HepG2 (cell line): ENCODE data around the gene PPCS. TPM values are rescaled to one million over a fixed set of nuclear protein-coding genes. Genes with fewer than 3 reads are reported as not detected.

Source experiments
- ATAC-seq: fragments of 200-7000 bp; cut with Tn5 transposase; 3 replicates; pipeline ENCODE4 v1.9.1; 2020; ENCODE audit warnings: mild to moderate bottlenecking, moderate library complexity
- BruUV-seq: library from RNA; stranded (reverse); fragments of 400-500 nt; replicated peaks from 2 replicates; lab custom pipeline; 2021; lab: Mats Ljungman, UMichigan
- CTCF ChIA-PET: fragments of 300-600 bp; formaldehyde crosslinking; extraction: SDS; loops from one replicate; lab custom pipeline; 2021; ENCODE audit warnings: low total read pairs, inconsistent platforms, low intra/inter-chr PET ratio; lab: Yijun Ruan, JAX
- POLR2A ChIA-PET: fragments of 350-600 bp; sonication (Branson Sonifier 250); formaldehyde crosslinking; loops from one replicate; lab custom pipeline; 2020; ENCODE audit warnings: antibody characterized with exemption, inconsistent platforms; lab: Yijun Ruan, JAX
- DNase-seq: peaks from one replicate; pipeline ENCODE4 v3.0.0-alpha.2; 2015; ENCODE audit warnings: low spot score
- FAIRE-seq: peaks from 3 replicates; lab custom pipeline; 2011; peaks lifted over from hg19 to GRCh38; lab: Jason Lieb, UNC
- H2AFZ ChIP-seq: one replicate; pipeline ENCODE4 v1.6.1; 2011; ENCODE audit warnings: low read length, inconsistent platforms
- H3K27ac ChIP-seq: fragments of 300-600 bp; 3 replicates; pipeline ENCODE4 v1.8.0; 2011; ENCODE audit warnings: mixed run types, mild to moderate bottlenecking, mixed read lengths, low read length, inconsistent platforms; ENCODE audit not compliant: insufficient read depth; ENCODE audit errors: extremely low read length
- H3K27me3 ChIP-seq, 2 experiments: fragments of 200-600 bp in 1 of 2; 2 replicates in 1 of 2; 3 replicates in 1 of 2; pipeline versions ENCODE4 v1.6.0 to v1.8.0; 2011; ENCODE audit warnings: low read length in 2 of 2, mild to moderate bottlenecking in 2 of 2, moderate library complexity in 2 of 2, inconsistent platforms in 1 of 2; ENCODE audit not compliant: insufficient read depth in 2 of 2, control insufficient read depth in 1 of 2
- H3K36me3 ChIP-seq, 2 experiments: fragments of 200-600 bp in 1 of 2; replicated peaks in 1 of 2; 2 replicates in 1 of 2; 3 replicates in 1 of 2; pipeline versions ENCODE4 v1.5.1 to v1.8.0; 2011; ENCODE audit warnings: low read length in 2 of 2, inconsistent platforms in 1 of 2; ENCODE audit not compliant: insufficient read depth in 2 of 2, control insufficient read depth in 1 of 2
- H3K4me1 ChIP-seq: 2 replicates; pipeline ENCODE4 v1.5.1; 2012; ENCODE audit warnings: low read length, inconsistent platforms; ENCODE audit not compliant: insufficient read depth
- H3K4me2 ChIP-seq: 2 replicates; pipeline ENCODE4 v1.6.0; 2011; ENCODE audit warnings: low read depth, low read length, inconsistent platforms
- H3K4me3 ChIP-seq, 3 experiments: fragments of 200-600 bp in 1 of 3; sonication (generic), shearing (Covaris generic) in 1 of 3; replicated peaks in 1 of 3; 2 replicates each; pipeline ENCODE4 v1.5.1; 2011 to 2016; ENCODE audit warnings: low read length in 3 of 3, inconsistent platforms in 2 of 3, low read depth in 2 of 3, mild to moderate bottlenecking in 2 of 3, control low read depth in 1 of 3, mixed read lengths in 1 of 3; ENCODE audit not compliant: insufficient read depth in 1 of 3
- H3K79me2 ChIP-seq: one replicate; pipeline ENCODE4 v1.6.1; 2011; ENCODE audit warnings: low read length, inconsistent platforms; ENCODE audit not compliant: insufficient read depth
- H3K9ac ChIP-seq: 2 replicates; pipeline ENCODE4 v1.6.0; 2011; ENCODE audit warnings: mild to moderate bottlenecking, low read depth, low read length, inconsistent platforms; ENCODE audit not compliant: insufficient read depth
- H3K9me3 ChIP-seq: 2 replicates; pipeline ENCODE4 v1.5.1; 2012; ENCODE audit warnings: mild to moderate bottlenecking, low read length
- H4K20me1 ChIP-seq: 2 replicates; pipeline ENCODE4 v1.6.0; 2011; ENCODE audit warnings: inconsistent platforms, mild to moderate bottlenecking, low read length, moderate library complexity; ENCODE audit not compliant: insufficient read depth
- ARNT2 ChIP-seq: sonication (generic); formaldehyde crosslinking; IDR thresholded peaks from 2 replicates; pipeline ENCODE4 v1.8.0; 2022; ENCODE audit warnings: mild to moderate bottlenecking, low read depth, missing genetic modification reagents, moderate library complexity
- ATRX ChIP-seq: sonication (generic); formaldehyde crosslinking; IDR thresholded peaks from 2 replicates; pipeline ENCODE4 v1.4.0; 2020; ENCODE audit warnings: missing genetic modification reagents, borderline replicate concordance
- CREB3 ChIP-seq: sonication (generic); formaldehyde crosslinking; IDR thresholded peaks from 2 replicates; pipeline ENCODE4 v1.5.0; 2020; ENCODE audit warnings: missing genetic modification reagents
- ETV5 ChIP-seq: IDR thresholded peaks from 2 replicates; pipeline ENCODE4 v1.6.1; 2018; ENCODE audit warnings: missing biosample characterization, missing genetic modification reagents, inconsistent platforms, borderline replicate concordance
- HHEX ChIP-seq: IDR thresholded peaks from 2 replicates; pipeline ENCODE4 v1.6.1; 2016; ENCODE audit warnings: control low read depth
- HNRNPLL ChIP-seq: fragments of 200-400 bp; formaldehyde crosslinking; IDR thresholded peaks from 2 replicates; pipeline ENCODE4 v1.6.1; 2017; ENCODE audit warnings: mild to moderate bottlenecking, low read depth, low read length; ENCODE audit not compliant: poor library complexity, severe bottlenecking
- MED1 ChIP-seq: sonication (generic); formaldehyde crosslinking; IDR thresholded peaks from 2 replicates; pipeline ENCODE4 v1.4.0; 2020; ENCODE audit warnings: missing genetic modification reagents
- MXD4 ChIP-seq: IDR thresholded peaks from 2 replicates; pipeline ENCODE4 v1.6.1; 2016; ENCODE audit warnings: mild to moderate bottlenecking, missing biosample characterization, missing genetic modification reagents
- SOX6 ChIP-seq, 2 experiments: fragments of 450-650 bp in 1 of 2; sonication (generic) in 1 of 2; formaldehyde crosslinking in 1 of 2; IDR thresholded peaks; 2 replicates each; pipeline versions ENCODE4 v1.4.0 to v1.6.1; 2017 to 2020; ENCODE audit warnings: antibody characterized with exemption in 1 of 2, mild to moderate bottlenecking in 1 of 2, missing genetic modification reagents in 1 of 2
- THAP7 ChIP-seq: sonication (generic); formaldehyde crosslinking; IDR thresholded peaks from 2 replicates; pipeline ENCODE4 v1.8.1; 2023; ENCODE audit warnings: mild to moderate bottlenecking, missing genetic modification reagents
- ZNF281 ChIP-seq: sonication (generic); formaldehyde crosslinking; IDR thresholded peaks from 2 replicates; pipeline ENCODE4 v1.4.0; 2020; ENCODE audit warnings: missing genetic modification reagents, borderline replicate concordance
- ZNF282 ChIP-seq: fragments of 450-650 bp; IDR thresholded peaks from 2 replicates; pipeline ENCODE4 v1.6.1; 2018; ENCODE audit not compliant: partially characterized antibody
- ZNF292 ChIP-seq: sonication (generic); formaldehyde crosslinking; IDR thresholded peaks from 2 replicates; pipeline ENCODE4 v1.8.1; 2022; ENCODE audit warnings: mild to moderate bottlenecking, low read depth, missing genetic modification reagents, borderline replicate concordance
- ZNF503 ChIP-seq: sonication (generic); formaldehyde crosslinking; IDR thresholded peaks from 2 replicates; pipeline ENCODE4 v1.4.0; 2020; ENCODE audit warnings: missing genetic modification reagents
- ZNF562 ChIP-seq: sonication (generic); formaldehyde crosslinking; IDR thresholded peaks from 2 replicates; pipeline ENCODE4 v1.8.0; 2022; ENCODE audit warnings: missing genetic modification reagents, borderline replicate concordance
- ZNF761 ChIP-seq: sonication (generic); formaldehyde crosslinking; conservative IDR thresholded peaks from 2 replicates; pipeline ENCODE4 v1.4.0; 2020; ENCODE audit warnings: mild to moderate bottlenecking, missing genetic modification reagents
- ZNF891 ChIP-seq: sonication (generic); formaldehyde crosslinking; IDR thresholded peaks from 2 replicates; pipeline ENCODE4 v1.5.0; 2020; ENCODE audit warnings: mild to moderate bottlenecking, missing genetic modification reagents
- WGBS: methylation state at CpG from one replicate; pipeline ENCODE4 v1.1.6; 2017; ENCODE audit warnings: low lambda C conversion rate; 5-methylcytosine and 5-hydroxymethylcytosine counted together
- in situ Hi-C: cut with HindIII; loops from 2 replicates; pipeline ENCODE4 v1.10.0; 2017; ENCODE audit warnings: low pct_unique_long_range_greater_than_20kb; ENCODE audit not compliant: extremely low pct_ligation_motif_present
- intact Hi-C: fragments of 100-400 bp; cut with micrococcal nuclease; formaldehyde crosslinking; loops from one replicate; pipeline ENCODE4 v1.10.0; 2022; ENCODE audit not compliant: unreplicated experiment
- polyA plus RNA-seq, 8 experiments: library from polyadenylated mRNA; depleted of rRNA in 3 of 8; stranded (reverse) in 7 of 8; unstranded in 1 of 8; fragments of >200 nt; fragmentation: Illumina TruSeq in 4 of 8; extraction: Trizol in 4 of 8; gene quantifications; 2 replicates each; pipeline versions ENCODE4 v1.2.1 to v1.2.3, GENCODE V29; 2011 to 2016; ENCODE audit warnings: low read depth in 4 of 8, missing spikeins in 1 of 8, mixed read lengths in 1 of 8; ENCODE audit not compliant: insufficient read depth in 1 of 8
- total RNA-seq, 5 experiments: library from RNA; depleted of rRNA; stranded (reverse); fragments of >200 nt; fragmentation: Illumina TruSeq; extraction: Trizol; gene quantifications; 2 replicates each; pipeline ENCODE4 v1.2.3, GENCODE V29; 2016; ENCODE audit warnings: low read depth in 1 of 5

PPCS gene
- total and polyA plus RNA-seq, 2 of the 13 experiments (the other 11 are each of a cell fraction or from before 2014, with no cell fraction given): 13.4 to 38.9 TPM

GRCh38 chr1:42454403-42454802 lies 1.9 kb upstream of the PPCS start (continued):
- TF ChIP-seq ZNF281 (CRISPR knock-in tag) (no peak), ETV5 (no peak), SOX6 (IDR thresholded peaks at IDR 0.05) (no peak), SOX6 (CRISPR knock-in tag; IDR thresholded peaks at IDR 0.05) (no peak)
- TF ChIP-seq, all 625 proteins: peak for 0

- DNase-seq (peak; percentile 56), ATAC-seq (peak; percentile 84), FAIRE-seq (no peak)
- H3K4me3 ChIP-seq: peak overlapping the region; percentile 90 to 97 (median 96)
- H3K79me2 ChIP-seq: peaks cover 12% of the 10 kb centered on the region
- no peaks in the 10 kb centered on the region; a peak in 1 of 5 replicates for H3K27me3 ChIP-seq
- no peaks in the 10 kb centered on the region for H3K9me3 ChIP-seq
- H3K4me2 ChIP-seq: peak overlapping the region; percentile 99
- POLR2A ChIA-PET: interaction anchor here (0.6 to 1.4 kb wide), 6 partner anchors 9 to 201 kb away, joined by 3 to 8 read pairs (median 4); partner anchors contain the start of gene PPIH
- H2AFZ ChIP-seq: no peak overlapping the region
- 4% methylated on average over 4 of the region's 23 CpGs for WGBS
- peaks cover 1 to 6% of the 10 kb centered on the region in 2 experiments; a peak in 3 of 5 replicates for H3K36me3 ChIP-seq
- no TSS peak for BruUV-seq
- H3K9ac ChIP-seq: peak overlapping the region; percentile 93
- peak overlapping the region; percentile 74 for H3K27ac ChIP-seq
- in situ Hi-C loops (no loop called here), intact Hi-C loops (no loop called here)
- CTCF ChIA-PET: no interaction called here
- H3K4me1 ChIP-seq: peaks cover 35% of the 10 kb centered on the region
- H4K20me1 ChIP-seq: no peaks in the 10 kb centered on the region
- TF ChIP-seq MXD4 (CRISPR knock-in tag): peak; percentile 33; the same call in 1 of the 2 replicates
- no peak for TF ChIP-seq ZNF292 (CRISPR knock-in tag)
- no peak for TF ChIP-seq ZNF282
- no peak for TF ChIP-seq HHEX (CRISPR knock-in tag)
- TF ChIP-seq ZNF891 (CRISPR knock-in tag): no peak
- 0 out of 2 replicates have a peak, but pooled peaks have one; percentile 42 for TF ChIP-seq ZNF761
- TF ChIP-seq THAP7 (CRISPR knock-in tag): peak; percentile 11; the same call in 1 of the 2 replicates
- no peak for TF ChIP-seq ZNF503
- TF ChIP-seq HNRNPLL: no peak
- no peak for TF ChIP-seq ZNF562 (CRISPR knock-in tag)
- TF ChIP-seq MED1 (CRISPR knock-in tag): peak; percentile 11; the same call in 1 of the 2 replicates
- TF ChIP-seq CREB3 (CRISPR knock-in tag): no peak
- no peak for TF ChIP-seq ARNT2 (CRISPR knock-in tag)
- no peak for TF ChIP-seq ATRX (CRISPR knock-in tag)
Measured at GRCh38 chr1:42456754-42457089, 379 bp downstream of the PPCS start.
